Activated T-helper 1 cell treated with Interleukin-2 at 50 U/mL for 16 hours (primary cell): ENCODE data around the gene HMBS.
"Not testable (repeated sequence)": the region's sequence is repeated elsewhere in the genome, so short reads cannot be mapped to it uniquely, and the experiment has no call there.

ENCODE experiments used
- DNase-seq: peaks from one replicate; pipeline ENCODE4 v3.0.0-alpha.2; 2020; ENCODE audit warnings: low read depth

Gene HMBS

DNA sequence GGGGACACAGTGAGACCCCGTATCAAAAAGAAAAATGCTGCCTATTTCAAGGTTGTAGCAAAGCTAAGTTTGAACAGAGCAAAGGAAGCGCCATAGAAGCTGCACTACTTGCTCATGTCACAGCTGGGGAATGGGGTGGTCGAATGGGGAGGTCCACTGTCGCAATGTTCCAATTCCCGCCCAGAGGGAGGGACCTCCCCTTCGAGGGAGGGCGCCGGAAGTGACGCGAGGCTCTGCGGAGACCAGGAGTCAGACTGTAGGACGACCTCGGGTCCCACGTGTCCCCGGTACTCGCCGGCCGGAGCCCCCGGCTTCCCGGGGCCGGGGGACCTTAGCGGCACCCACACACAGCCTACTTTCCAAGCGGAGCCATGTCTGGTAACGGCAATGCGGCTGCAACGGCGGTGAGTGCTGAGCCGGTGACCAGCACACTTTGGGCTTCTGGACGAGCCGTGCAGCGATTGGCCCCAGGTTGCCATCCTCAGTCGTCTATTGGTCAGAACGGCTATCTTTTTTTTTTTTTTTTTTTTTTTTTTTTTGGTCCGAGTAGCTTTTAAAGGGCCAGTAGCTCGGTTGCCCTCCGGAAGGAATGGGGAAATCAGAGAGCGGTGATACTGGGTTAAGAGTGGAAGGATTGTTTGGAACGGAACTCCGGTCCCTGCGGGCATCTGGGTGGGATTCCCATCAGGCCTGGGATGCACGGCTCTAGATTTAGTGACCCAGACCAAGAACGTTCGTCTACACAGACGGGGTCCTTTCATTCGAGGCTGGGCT, at the start of gene HMBS:
TSS of gene HMBS (plus strand) at position 219 of the 774 bp plus-strand sequence. CDS start at position 372, 153 bp downstream.
- DNase-seq, result peak; percentile 83

DNA sequence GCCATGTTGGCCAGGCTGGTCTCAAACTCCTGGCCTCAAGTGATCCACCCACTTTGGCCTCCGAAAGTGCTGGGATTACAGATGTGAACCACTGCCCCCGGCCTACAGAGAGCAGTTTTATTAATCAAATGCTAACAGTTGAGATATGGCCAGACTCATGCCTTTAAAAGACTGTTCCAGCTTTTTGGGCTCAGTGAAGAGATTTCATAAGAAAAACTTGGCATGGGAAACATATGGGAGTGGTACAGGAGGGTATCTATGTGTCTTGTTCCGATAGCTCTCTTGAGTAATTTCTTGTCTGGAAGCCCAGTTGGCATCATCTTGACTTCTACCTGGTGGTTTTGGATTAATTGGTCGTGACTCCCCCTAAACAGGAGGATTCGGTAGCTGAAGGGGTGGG, 45.8 kb upstream of the HMBS start:
- DNase-seq, result no peak

DNA sequence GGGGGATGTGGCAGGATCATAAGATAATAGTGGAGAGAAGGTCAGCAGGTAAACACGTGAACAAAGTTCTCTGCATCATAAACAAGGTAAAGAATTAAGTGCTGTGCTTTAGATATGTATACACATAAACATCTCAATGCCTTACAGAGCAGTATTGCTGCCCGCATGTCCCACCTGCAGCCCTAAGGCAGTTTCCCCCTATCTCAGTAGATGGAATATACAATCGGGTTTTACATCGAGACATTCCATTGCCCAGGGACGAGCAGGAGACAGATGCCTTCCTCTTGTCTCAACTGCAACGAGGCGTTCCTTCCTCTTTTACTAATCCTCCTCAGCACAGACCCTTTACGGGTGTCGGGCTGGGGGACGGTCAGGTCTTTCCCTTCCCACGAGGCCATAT, 45.2 kb upstream of the HMBS start:
- not testable (repeated sequence) for DNase-seq

DNA sequence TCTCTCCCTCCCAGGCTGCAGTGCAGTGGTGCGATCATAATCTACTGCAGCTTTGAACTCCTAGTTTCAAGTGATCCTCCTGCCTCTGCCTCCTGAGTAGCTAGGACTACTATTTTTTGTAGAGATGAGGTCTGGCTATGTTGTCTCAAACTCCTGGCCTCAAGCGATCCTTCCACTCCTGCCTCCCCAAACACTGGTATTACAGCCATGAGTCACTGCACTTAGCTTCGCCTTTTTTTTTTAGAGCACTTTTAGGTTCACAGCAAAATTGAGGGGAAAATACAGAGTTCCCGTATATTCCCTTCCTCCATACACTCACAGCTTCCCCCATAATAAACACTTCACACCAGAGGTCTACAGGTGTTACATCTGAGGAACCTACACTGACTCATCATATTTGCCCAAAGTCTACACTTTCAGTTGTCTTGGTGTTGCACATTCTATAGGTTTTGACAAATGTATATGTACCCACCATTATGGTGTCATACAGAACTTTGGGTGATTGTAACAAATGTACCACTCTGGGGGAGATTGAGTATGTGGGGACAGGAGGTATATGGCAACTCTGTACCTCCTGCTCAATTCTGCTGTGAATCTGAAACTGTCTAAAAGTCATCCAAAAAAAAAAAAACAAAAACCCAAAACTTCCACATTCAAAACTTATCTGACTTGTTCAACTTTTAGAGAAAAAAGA, 42.7 kb upstream of the HMBS start:
- DNase-seq, result no peak

DNA sequence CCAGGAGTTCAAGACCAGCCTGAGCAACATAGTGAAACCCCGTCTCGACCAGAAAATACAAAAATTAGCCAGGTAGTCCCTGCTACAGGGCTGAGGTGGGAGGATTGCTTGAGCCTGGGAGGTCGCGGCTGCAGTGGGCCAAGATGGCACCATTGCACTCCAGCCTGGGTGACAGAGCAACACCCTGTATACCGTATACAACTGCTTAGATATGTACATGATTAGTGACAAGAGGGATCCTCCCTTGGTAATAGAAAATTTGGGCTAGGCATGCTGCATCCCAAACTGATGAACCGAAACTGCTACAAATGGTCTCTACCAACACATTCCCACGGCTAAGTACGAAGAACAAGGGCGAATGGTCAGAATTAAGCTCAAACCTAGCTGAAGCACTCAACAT, 41.8 kb upstream of the HMBS start:
- DNase-seq, result no peak

DNA sequence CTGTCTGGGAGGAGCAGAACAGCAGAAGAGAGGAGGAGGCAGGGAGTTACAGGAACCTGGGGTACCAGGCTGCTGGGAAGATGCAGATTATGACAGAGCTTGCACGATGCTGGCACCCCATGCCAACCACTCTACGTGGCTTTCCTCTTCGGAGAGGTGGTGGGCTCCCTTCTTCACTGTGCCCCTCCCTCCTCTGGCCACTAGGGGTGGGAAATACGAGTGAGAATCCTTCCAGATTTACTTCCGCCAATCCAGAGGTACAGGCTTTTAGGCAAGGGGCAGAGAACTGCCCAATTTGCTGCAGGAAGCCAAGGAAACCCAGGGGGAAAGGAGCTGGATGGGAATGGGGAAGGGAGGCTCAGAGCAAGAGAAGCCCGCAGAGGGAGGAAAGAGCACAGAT, 40.0 kb upstream of the HMBS start:
- no peak for DNase-seq

DNA sequence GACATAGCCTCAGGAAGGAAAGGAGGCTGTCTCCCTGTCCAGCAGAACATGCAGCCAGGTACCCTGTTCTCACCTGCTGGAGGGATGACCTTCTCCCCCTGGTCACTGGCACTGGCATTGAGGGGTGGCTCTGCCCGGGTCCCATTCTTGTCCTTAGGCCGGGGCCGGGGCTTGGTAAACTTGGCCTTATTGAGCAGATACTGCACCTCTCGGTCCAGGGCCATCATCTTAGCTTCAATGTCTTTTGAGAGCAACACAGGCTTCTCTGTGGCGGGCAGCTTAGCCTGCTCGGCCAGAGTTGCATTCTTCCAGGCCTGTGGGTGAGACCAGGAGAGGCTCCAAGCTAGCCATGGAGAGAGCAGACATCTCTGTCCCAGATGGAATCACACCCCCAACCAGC, 38.2 kb upstream of the HMBS start:
- DNase-seq, result no peak

DNA sequence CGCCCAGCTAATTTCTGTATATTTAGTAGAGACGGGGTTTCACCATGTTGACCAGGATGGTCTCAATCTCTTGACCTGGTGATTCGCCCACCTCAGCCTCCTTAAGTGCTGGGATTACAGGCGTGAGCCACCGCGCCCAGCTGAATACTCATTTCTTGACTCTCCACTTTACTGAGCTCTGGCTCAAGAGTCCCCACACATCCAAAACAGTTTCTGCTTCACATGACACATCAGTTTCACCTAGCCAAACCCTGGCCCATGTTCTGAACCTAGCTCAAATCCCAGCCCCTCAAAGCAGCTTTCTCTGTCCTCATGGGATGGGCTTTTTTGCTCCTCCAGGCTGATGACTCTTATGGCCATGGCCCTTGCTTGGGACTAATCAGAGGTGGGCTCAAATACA, 37.5 kb upstream of the HMBS start:
- no peak for DNase-seq

DNA sequence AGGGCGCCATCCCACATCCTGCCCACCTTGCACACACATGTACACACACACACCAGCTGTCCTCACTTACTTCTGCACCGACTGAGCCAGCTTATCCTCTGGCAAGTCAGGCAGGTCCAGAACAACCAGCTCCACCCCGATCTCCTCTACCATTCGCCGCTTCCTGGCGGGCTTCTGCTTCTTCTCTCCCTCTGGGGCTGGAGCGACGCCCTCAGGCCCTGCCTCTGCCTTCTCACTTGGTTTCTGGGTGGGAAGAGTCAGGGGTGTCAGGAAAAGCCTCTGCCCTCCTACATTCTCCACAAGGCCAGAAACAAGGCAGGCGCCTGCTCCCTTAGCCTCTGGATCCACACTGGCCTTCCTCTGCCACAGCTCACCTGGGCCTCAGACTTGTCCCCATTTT, 36.0 kb upstream of the HMBS start:
- DNase-seq, result no peak

DNA sequence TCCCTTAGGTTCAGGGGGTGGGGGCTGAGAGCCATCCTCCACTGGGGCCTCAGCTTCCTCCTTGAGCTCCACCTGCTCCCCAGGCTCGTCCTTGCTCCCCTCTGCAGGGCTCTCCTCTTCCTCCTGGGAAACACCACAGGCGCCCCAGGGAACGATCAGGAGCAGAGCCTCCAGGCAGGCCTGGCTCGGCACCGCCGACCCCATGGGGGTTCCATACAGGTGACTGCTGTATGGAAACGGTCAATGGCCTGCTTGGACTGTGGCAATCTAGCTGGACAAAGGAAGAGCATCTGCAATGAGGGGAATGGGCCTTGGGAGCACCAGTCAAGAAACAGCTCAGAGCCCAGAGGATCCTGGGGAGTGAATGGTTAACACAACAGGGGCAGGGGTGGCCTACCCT, 35.6 kb upstream of the HMBS start:
- no peak for DNase-seq

DNA sequence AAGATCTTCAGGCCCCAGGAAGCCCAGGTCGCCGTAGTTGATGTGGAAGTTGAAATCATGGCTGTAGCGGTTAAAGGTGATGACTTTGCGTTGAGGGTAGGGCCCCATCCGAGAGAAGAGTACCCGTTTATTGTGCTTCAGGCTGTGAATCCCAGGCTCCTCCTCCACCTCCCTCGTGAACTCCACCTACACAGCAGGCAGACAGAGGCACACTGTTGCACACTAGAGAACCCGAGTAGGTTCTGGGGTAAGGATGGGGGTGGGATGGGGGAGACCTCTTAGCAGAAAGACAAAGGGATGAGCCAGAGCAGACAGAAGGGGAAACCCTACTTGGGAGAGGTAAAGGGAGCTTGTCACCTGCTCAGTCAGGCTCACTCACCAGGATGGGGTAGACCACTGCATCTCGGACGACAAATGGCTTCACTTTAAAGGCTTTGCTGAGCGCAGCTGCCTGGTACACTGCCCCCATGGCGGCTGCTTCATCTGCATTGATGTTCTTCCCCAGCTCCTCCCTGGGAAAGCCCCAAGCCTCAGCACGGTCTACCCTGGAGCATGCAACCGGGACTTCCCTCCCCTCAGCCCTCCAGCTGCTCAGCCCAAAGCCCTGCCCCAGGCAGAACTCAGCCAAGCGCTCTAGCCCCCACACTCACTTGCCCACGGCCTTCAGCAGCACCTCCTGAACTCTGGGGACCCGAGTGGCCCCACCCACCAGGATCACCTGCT, 33.1 kb upstream of the HMBS start:
- DNase-seq, result no peak

DNA sequence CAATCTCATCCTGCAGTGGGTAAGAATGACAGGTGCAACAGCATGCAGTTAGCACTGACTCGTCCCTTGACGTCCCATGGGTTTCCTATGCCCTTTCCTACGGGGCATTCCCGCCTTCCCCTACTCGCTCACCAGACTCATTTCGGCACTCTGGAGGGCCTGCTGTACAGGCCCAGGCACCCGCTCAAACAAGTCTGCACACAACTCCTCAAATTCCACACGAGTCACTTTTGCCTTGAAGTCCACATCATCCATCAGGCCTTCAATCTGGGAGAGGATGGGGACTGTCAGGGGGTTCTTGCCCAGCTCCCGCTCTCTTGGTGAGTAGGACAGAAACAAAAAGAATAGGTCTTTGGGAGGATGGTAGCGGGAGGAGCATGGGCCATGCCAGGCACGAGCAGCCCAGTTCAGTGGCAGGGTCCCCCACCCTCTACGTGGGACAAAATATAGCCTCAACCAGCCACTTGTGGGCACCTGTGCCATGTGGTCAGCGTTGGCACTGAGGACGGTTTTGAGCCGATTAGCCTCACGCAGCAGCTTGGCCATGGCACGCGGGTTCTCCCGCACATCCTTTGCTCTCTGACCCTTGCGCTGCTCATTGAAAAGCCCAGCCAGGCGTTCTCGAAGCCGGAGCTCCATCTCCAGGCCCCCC, 32.4 kb upstream of the HMBS start:
- no peak for DNase-seq

DNA sequence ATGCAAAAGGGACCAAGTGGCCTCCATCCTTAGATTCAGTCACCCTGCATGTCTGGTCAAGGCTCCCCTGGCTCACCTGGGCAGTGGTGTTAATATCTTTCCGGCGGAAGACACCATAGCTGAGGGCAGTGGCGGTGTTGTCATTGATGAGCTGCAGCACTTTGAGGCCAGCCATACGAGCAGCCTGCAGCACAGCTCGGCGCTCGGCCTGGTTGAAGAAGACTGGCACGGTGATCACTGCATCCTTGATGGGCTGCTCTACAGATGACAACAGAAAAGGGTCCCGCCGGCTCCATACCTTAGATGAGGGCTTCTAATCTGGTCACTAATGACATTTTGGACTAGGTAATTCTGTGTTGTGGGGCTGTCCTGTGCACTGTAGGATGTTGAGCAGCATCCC, 30.3 kb upstream of the HMBS start:
- DNase-seq, result no peak

DNA sequence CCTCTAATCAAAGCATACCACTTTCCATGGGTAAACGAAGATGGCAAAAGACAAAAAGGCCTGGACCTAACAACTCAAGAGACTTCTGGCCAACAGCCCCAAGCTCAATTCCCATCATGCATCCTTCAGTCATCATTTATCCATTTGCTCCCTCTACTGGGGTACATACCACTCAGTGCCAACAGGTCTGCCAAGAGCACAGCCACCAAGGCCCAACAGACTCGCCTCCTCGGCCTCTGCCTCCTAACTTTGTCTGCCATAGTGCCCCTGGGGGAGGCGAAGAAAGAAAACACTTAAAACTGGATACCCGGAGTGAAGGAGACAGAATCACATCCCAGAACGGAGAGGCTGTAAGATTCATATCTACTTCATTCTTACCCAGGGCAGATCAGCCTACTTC, 28.8 kb upstream of the HMBS start:
- DNase-seq, result no peak

DNA sequence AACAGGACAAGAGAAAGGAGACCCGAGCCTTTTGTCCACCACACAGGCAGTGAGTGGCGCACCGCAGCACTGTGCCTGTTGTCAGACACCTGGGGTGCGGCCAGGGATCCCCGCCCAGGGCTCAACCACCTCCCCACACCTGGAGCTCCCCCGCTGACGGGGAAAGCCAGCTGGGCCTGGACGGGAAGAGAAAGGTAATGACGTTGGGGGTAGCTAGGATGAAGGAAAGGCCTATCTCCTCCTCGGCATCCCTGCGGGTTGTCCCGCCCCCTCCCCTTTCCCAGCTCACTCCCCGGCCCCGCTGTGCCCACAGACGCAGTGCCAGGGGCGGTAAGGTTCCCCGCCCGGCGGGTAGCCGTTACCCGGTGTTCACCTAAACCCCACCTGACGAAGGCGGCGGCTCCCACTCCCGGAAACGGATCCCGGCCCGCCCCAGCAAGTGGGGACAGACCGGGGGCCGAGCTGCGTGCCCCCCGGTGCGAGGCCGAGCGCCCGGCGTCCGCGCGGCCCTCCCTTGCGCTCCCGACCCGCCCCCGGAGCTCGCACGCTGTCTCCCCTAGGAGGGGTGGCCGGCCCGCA, 28.2 kb upstream of the HMBS start:
- peak; percentile 35 for DNase-seq

DNA sequence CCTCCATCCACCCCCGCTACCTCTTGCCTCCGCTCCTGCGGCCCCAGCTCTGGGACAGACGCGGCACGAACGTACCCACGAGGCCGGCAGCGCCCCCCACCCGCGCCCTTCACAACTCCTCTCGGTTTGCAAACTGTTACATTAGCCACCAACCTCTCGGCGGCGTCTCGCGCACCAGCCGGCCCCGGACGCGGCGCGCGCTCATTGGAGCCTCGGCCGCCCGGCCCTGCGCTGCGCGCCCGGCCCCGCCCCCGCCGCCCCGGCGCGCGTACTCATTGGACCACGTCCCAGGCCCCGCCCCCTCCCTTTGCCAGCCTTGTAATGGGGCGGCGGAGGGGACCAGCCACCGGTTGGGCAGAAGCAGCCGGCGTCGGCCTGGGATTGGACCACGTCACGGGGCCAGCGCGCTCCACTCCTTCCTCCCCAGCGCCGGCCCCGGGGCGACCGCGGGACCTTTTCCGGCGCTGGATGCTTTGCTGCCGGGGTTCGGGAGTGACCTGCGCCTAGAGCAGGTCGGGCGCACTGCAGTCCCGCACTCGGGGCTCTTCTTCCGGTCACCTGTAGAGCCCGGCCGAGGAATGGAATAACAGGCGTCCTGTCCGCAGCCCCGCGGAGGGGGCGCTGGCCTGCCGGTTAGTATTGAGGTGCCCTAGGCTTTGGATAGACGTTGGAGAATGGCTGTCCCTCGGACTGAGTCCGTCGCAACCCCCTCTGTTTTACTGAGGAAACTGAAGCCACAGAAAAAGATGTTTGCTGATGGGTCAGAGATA, 27.5 kb upstream of the HMBS start, which contains the start of gene HYOU1:
TSS of gene HYOU1 (minus strand) at position 206 of the 770 bp plus-strand sequence. CDS start 1,045 bp downstream, outside the sequence.
- peak; percentile 98 for DNase-seq

DNA sequence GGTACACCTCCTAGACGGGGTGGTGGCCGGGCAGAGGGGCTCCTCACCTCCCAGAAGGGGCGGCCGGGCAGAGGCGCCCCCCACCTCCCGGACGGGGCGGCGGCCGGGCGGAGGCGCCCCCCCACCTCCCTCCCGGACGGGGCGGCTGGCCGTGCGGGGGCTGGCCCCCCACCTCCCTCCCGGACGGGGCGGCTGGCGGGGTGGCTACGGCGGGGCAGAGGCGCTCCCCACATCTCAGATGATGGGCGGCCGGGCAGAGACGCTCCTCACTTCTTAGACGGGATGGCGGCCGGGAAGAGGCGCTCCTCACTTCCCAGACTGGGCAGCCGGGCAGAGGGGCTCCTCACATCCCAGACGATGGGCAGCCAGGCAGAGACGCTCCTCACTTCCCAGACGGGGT, 25.6 kb upstream of the HMBS start:
- DNase-seq, result not testable (repeated sequence)

DNA sequence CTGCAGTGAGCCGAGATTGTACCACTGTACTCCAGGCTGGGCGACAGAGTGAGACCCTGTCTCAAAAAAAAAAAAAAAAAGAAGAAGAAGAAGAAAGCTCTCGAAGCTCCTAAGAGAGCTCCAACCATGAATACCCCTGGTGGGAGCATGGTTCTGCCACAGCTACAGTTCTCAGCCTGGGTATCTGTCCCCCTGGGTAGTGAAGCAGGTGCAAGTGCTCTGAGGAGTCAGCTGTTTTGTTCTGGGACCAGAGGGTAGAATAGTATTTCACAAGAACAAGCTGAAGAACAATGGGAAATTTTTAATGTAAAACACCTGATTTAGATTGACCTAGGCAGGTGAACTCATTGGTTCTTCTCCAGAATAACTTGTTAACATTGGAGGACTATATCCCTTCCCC, 23.4 kb upstream of the HMBS start:
- no peak for DNase-seq

DNA sequence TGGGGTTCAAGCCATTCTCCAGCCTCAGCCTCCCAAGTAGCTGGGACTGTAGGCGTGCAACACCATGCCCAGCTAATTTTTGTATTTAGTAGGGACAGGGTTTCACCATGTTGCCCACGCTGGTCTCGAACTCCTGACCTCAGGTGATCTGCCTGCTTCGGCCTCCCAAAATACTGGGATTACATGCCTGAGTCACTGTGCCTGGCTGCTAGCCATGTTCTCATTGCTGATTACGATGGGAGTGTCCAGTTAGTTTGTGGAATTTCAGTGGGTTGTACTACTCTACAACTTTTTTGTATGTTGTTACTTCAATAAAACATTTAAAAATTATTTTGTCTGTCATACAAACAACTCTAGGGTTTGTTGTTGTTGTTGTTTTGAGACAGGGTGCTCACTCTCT, 21.9 kb upstream of the HMBS start:
- no peak for DNase-seq

DNA sequence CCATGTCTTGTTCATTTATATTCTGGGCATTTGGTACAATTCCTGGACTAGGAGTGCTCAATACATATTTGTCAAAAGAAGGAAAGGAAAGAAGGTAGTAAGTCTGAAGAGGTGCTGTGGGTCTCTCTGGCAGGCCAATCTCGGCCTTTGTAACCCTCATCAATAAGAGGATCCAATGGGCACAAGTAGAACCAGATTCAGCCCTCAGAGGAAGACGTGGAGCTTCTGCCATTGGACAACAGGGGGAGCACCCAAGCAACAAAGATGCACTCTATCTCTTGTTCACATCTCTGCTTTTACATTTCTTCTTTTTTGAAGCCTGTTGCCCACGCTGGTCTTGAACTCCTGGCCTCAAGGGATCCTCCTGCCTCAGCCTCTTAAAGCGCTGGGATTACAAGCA, 19.3 kb upstream of the HMBS start:
- DNase-seq, result peak; percentile 16
